Ascending aorta (tissue), 2 donors: Measurements from ENCODE around the gene ENDOD1. TPM values are rescaled to one million over a fixed set of nuclear protein-coding genes. Genes with fewer than 3 reads are reported as not detected.
"Not testable (repeated sequence)": the region's sequence is repeated elsewhere in the genome, so short reads cannot be mapped to it uniquely, and the experiment has no call there.

ENCODE experiments used
- DNase-seq, 2 donors: peaks; one replicate each; pipeline ENCODE4 v3.0.0-alpha.2; 2019; ENCODE audit warnings: low spot score in 2 of 2
- H3K27ac ChIP-seq, 2 donors: fragments of 200-600 bp; sonication (generic); one replicate each; pipeline ENCODE4 v1.5.1; 2016 to 2017; ENCODE audit warnings: mild to moderate bottlenecking in 1 of 2
- H3K27me3 ChIP-seq: fragments of 200-600 bp; sonication (generic); one replicate; pipeline ENCODE4 v1.5.1; 2017
- H3K36me3 ChIP-seq, 2 donors: fragments of 200-600 bp; sonication (generic); one replicate each; pipeline ENCODE4 v1.5.1; 2016
- H3K4me1 ChIP-seq, 2 donors: fragments of 200-600 bp; sonication (generic); one replicate each; pipeline ENCODE4 v1.5.1; 2016 to 2017; ENCODE audit warnings: mild to moderate bottlenecking in 1 of 2
- H3K4me3 ChIP-seq, 2 donors: fragments of 200-600 bp; sonication (generic); one replicate each; pipeline ENCODE4 v1.5.1; 2016 to 2017; ENCODE audit warnings: mild to moderate bottlenecking in 1 of 2
- H3K9me3 ChIP-seq, 2 donors: fragments of 200-600 bp; sonication (generic); one replicate each; pipeline ENCODE4 v1.5.1; 2016
- intact Hi-C: fragments of 100-400 bp; cut with DNase I; formaldehyde crosslinking; loops from one replicate; pipeline ENCODE4 v1.15.1; 2023
- total RNA-seq: library from RNA; depleted of rRNA; stranded (reverse); fragments of >200 nt; gene quantifications from one replicate; pipeline ENCODE4 v1.1.0, GENCODE V29; 2016
- TF ChIP-seq, protein P1 (sequence below), 3 experiments: fragments of 200-600 bp in 2 of 3; fragments of 450-650 bp in 1 of 3; sonication (generic) in 2 of 3; IDR thresholded peaks; one replicate each; pipeline ENCODE4 v1.5.1; 2016 to 2019; ENCODE audit warnings: antibody characterized with exemption in 3 of 3, mild to moderate bottlenecking in 1 of 3, moderate library complexity in 1 of 3

The ENDOD1 gene
- total RNA-seq, 1 donor from 2014 or later, result 60.2 TPM

DNA sequence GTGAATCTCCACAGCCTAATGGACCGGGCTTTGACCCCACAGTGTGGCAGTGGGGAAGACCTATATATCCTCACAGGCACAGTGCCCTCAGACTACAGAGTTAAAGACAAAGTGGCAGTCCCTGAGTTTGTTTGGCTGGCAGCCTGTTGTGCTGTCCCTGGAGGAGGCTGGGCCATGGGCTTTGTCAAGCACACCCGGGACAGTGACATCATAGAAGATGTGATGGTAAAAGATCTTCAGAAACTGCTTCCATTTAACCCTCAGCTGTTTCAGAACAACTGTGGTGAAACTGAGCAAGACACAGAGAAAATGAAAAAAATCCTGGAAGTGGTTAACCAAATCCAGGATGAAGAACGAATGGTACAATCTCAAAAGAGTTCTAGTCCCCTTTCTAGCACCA lies 39.0 kb downstream of the ENDOD1 start:
- intact Hi-C loops, result no loop called here
- TF ChIP-seq, protein P1, sequence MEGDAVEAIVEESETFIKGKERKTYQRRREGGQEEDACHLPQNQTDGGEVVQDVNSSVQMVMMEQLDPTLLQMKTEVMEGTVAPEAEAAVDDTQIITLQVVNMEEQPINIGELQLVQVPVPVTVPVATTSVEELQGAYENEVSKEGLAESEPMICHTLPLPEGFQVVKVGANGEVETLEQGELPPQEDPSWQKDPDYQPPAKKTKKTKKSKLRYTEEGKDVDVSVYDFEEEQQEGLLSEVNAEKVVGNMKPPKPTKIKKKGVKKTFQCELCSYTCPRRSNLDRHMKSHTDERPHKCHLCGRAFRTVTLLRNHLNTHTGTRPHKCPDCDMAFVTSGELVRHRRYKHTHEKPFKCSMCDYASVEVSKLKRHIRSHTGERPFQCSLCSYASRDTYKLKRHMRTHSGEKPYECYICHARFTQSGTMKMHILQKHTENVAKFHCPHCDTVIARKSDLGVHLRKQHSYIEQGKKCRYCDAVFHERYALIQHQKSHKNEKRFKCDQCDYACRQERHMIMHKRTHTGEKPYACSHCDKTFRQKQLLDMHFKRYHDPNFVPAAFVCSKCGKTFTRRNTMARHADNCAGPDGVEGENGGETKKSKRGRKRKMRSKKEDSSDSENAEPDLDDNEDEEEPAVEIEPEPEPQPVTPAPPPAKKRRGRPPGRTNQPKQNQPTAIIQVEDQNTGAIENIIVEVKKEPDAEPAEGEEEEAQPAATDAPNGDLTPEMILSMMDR (IDR thresholded peaks at IDR 0.05), result no peak
- no peaks in the 10 kb centered on the region for H3K4me1 ChIP-seq
- no peaks in the 10 kb centered on the region for H3K27me3 ChIP-seq
- no peak overlapping the region for H3K27ac ChIP-seq
- no peak overlapping the region for H3K4me3 ChIP-seq
- H3K36me3 ChIP-seq, result peaks cover 8 to 26% of the 10 kb centered on the region in 2 donors
- H3K9me3 ChIP-seq, result no peaks in the 10 kb centered on the region
- no peak for DNase-seq

DNA sequence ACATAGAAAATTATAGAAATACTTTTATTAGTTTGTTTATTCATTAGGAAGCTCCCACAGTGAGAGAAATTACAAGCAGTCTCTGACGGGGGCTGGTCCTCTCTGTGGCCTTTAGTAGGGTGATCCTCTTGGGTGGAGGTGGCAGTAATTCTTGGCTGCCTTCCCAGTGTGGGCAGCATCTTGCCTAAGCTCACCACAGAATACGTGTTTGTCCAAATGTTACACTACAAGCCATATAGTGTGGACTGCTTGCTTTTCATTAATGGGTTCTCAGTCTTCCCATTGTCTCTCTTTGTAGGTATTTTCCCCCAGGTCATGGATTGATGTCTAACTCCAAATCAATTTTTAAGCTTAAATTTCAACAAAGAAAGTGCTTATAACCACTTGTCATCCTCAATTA lies 43.3 kb downstream of the ENDOD1 start:
- intact Hi-C loops, result no loop called here
- Histone ChIP-seq H3K4me1 (no peaks in the 10 kb centered on the region), H3K36me3 (peaks cover 8 to 26% of the 10 kb centered on the region in 2 donors), H3K27ac (no peak overlapping the region), H3K4me3 (no peak overlapping the region), H3K27me3 (no peaks in the 10 kb centered on the region), H3K9me3 (no peaks in the 10 kb centered on the region)
- TF ChIP-seq, protein P1 (IDR thresholded peaks at IDR 0.05), result no peak
- no peak for DNase-seq

DNA sequence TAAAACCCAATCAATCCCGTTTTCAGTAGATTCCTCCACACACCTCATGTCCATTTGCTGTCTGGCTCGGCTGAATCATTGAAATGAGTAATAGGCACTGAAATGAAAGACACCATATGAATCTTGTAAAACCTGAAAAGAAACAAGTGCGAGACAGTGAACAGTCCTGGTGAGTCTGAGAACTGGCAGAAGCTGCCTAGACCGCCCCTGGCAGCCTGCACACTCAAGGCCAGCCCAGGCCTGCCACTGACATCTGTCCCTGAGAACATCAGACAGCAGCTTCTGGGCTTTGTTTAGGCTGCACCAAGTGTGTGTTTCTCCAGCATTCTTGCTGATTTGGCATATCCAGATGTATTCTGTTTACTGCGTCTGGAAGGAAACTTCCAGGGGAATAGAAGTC lies 44.8 kb downstream of the ENDOD1 start:
- no peaks in the 10 kb centered on the region for H3K4me1 ChIP-seq
- H3K27me3 ChIP-seq, result no peaks in the 10 kb centered on the region
- peaks cover 3 to 12% of the 10 kb centered on the region in 2 donors for H3K36me3 ChIP-seq
- TF ChIP-seq, protein P1 (IDR thresholded peaks at IDR 0.05), result no peak
- no peak for DNase-seq
- H3K9me3 ChIP-seq, result no peaks in the 10 kb centered on the region
- no peak overlapping the region for H3K4me3 ChIP-seq
- H3K27ac ChIP-seq, result no peak overlapping the region
- intact Hi-C loops, result no loop called here

DNA sequence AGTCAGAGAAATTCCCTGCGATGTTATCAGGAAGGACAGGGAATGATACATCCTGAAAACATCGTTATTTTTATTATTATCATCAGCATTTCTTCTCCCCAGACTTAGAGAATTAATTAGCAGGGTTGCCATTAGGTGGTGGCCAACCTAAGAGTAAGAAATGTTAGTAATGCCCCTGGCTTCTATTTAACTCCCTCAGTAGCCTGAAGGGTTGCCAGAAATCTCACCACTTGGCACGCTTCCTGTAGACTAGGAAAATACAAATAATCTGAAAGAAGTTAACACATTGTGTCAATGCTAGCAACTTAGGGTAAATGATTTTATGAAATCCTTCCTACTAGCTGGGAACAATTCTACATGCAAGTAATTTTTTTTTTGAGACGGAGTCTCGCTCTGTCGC lies 45.5 kb downstream of the ENDOD1 start:
- no peaks in the 10 kb centered on the region for H3K27me3 ChIP-seq
- no peak for DNase-seq
- H3K4me3 ChIP-seq, result no peak overlapping the region
- H3K9me3 ChIP-seq, result no peaks in the 10 kb centered on the region
- no peak overlapping the region for H3K27ac ChIP-seq
- intact Hi-C loops, result no loop called here
- H3K4me1 ChIP-seq, result no peaks in the 10 kb centered on the region
- TF ChIP-seq, protein P1 (IDR thresholded peaks at IDR 0.05), result no peak
- peaks cover 3 to 12% of the 10 kb centered on the region in 2 donors for H3K36me3 ChIP-seq

DNA sequence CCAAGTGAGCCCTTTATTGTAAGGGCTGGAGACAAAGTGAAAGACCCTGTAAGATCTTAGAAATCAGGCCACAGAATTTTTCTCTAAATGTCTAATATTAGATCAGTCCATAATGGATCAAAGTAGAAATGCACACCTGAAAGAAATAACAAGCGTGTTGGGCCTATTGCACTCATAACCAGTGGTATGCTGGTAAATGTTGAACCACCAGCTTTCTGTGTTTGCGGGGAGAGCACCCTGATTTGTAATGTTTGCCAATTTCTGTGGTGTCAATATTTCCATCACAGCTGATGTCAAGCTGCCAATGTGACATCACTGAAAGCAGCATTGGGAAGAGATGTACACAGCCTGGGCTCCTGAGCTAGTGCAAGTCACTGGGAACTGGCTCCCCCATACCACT lies 46.2 kb downstream of the ENDOD1 start:
- Histone ChIP-seq H3K27me3 (no peaks in the 10 kb centered on the region), H3K27ac (no peak overlapping the region), H3K9me3 (no peaks in the 10 kb centered on the region), H3K4me3 (no peak overlapping the region), H3K36me3 (peaks cover 3 to 12% of the 10 kb centered on the region in 2 donors), H3K4me1 (no peaks in the 10 kb centered on the region)
- TF ChIP-seq, protein P1 (IDR thresholded peaks at IDR 0.05), result no peak
- intact Hi-C loops, result no loop called here
- DNase-seq, result no peak

DNA sequence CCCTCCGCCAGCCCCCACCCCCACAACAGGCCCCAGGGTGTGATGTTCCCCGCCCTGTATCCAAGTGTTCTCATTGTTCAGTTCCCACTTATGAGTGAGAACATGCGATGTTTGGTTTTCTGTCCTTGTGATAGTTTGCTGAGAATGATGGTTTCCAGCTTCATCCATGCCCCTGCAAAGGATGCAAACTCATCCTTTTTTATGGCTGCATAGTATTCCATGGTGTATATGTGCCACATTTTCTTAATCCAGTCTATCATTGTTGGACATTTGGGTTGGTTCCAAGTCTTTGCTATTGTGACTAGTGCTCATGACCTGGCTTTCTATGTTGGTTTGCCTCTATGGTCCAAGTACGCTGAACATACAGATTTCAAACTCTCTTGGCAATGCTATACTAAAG lies 47.1 kb downstream of the ENDOD1 start:
- H3K27me3 ChIP-seq, H3K36me3 ChIP-seq, H3K4me1 ChIP-seq, intact Hi-C loops, DNase-seq, H3K4me3 ChIP-seq, H3K9me3 ChIP-seq, H3K27ac ChIP-seq: not testable (repeated sequence)
